Measurements from ENCODE around the gene KHDC3L.

Gene KHDC3L, protein sequence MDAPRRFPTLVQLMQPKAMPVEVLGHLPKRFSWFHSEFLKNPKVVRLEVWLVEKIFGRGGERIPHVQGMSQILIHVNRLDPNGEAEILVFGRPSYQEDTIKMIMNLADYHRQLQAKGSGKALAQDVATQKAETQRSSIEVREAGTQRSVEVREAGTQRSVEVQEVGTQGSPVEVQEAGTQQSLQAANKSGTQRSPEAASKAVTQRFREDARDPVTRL

DNA sequence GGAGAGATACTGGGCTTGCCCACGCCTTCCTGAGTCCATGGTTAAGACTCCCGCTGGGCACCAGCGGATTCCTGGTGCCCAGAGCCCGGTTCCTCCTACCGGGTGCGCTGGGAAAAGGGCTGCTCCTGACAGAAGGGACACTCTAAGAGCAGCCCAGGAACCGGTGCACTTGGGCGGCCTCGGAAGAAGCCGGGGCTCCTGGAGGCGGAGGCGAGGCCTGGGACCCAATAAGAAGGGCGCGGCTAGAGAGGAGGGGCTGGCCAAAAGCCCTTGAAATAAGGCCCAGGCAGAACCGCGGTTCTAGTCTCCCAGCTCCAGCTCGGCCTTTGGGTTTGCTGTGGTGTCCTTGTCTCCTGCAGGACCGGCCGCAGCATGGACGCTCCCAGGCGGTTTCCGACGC lies at the start of gene KHDC3L:
TSS of gene KHDC3L (plus strand) at position 301 of the 400 bp plus-strand sequence. CDS start at position 373, 72 bp downstream.
- Histone ChIP-seq H3K27ac (no peak within 1 kb of the TSS), H3K36me3 (replicated peaks) (no peaks in the 10 kb centered on the region), H3K27me3 (replicated peaks) (no peaks in the 10 kb centered on the region), H3K4me3 (ENCODE audit: low read depth, low read length) (no peak within 1 kb of the TSS)
- no peak for DNase-seq
- in situ Hi-C loops (cut with HindIII; ENCODE audit: low pct_ligation_motif_present, low sequenced_read_pairs), result no loop called here
- TF ChIP-seq, protein P1, sequence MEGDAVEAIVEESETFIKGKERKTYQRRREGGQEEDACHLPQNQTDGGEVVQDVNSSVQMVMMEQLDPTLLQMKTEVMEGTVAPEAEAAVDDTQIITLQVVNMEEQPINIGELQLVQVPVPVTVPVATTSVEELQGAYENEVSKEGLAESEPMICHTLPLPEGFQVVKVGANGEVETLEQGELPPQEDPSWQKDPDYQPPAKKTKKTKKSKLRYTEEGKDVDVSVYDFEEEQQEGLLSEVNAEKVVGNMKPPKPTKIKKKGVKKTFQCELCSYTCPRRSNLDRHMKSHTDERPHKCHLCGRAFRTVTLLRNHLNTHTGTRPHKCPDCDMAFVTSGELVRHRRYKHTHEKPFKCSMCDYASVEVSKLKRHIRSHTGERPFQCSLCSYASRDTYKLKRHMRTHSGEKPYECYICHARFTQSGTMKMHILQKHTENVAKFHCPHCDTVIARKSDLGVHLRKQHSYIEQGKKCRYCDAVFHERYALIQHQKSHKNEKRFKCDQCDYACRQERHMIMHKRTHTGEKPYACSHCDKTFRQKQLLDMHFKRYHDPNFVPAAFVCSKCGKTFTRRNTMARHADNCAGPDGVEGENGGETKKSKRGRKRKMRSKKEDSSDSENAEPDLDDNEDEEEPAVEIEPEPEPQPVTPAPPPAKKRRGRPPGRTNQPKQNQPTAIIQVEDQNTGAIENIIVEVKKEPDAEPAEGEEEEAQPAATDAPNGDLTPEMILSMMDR (IDR thresholded peaks at IDR 0.05; ENCODE audit: low read depth, low read length, missing control alignments), result no peak

DNA sequence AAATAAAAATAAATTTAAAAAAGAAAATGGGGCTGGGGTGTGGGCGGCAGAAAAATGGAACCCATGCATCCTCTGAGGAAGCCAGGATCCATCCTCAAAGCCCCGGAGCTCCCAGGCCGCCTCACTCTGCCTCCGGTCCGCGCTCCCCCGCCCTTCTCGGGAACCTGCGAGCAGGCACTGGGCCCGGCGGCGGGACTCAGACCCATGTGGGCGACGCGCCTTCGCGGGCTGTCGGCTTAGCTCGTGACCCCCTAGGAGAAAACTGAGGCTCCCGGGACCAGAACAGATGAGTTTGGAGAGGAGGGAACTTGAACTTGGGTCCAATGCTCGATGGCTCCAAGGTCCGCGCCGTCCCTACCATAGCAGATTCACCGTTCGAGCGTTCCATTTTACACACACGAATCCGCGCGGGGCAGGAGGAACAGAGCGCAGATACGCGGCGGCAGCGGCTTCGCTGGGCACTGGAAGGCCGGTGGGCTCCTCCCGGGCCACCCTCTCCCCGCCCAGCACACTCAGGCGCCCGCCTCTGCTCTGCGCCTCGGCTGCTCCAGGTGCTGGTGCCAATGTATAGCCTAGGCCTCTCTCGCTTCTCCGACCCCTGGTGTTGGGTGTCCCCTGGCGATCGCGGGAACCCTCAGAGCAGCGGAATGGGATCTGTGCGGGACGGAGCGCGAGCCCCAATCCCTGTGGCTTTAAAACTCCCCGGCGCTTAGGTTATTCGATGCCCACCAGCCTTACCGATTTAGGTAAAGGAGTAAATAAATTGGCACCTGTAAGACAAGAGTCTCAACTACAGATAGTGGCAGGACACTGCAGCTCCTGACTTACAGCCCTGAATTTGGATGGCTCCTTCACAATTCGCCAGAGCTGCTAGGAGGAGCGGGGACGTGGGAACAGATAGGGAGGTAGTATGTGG lies 47.6 kb upstream of the KHDC3L start:
- in situ Hi-C loops (cut with HindIII; ENCODE audit: low pct_ligation_motif_present, low sequenced_read_pairs), result no loop called here
- peak overlapping the region; percentile 47 for H3K4me3 ChIP-seq (ENCODE audit: low read depth, low read length)
- H3K27me3 ChIP-seq (replicated peaks), result no peaks in the 10 kb centered on the region
- no peak overlapping the region for H3K27ac ChIP-seq
- H3K36me3 ChIP-seq (replicated peaks), result no peaks in the 10 kb centered on the region
- TF ChIP-seq, protein P1 (IDR thresholded peaks at IDR 0.05; ENCODE audit: low read depth, low read length, missing control alignments), result peak; percentile 14
- DNase-seq, result no peak

DNA sequence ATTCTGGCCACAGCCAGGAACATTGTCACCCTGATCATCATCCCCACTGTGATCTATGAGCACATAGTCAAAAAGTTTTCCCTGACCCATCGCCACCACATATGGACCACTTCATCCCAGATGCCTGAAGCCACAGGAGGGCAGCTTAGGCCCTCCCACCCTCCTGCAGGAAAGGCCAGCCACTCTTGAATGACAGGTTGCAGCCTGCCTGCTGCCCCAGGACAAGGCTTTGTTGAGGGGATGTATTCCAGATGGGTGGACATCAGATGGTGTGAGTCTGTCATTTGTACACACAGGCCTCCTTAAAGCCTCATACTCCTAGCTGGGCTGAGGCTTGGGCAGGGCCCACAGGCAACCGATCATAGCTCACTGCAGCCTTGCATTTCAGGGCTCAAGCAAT lies 39.1 kb upstream of the KHDC3L start:
- H3K4me3 ChIP-seq (ENCODE audit: low read depth, low read length), result no peak overlapping the region
- no peaks in the 10 kb centered on the region for H3K36me3 ChIP-seq (replicated peaks)
- in situ Hi-C loops (cut with HindIII; ENCODE audit: low pct_ligation_motif_present, low sequenced_read_pairs), result no loop called here
- H3K27me3 ChIP-seq (replicated peaks), result no peaks in the 10 kb centered on the region
- TF ChIP-seq, protein P1 (IDR thresholded peaks at IDR 0.05; ENCODE audit: low read depth, low read length, missing control alignments), result no peak
- no peak overlapping the region for H3K27ac ChIP-seq
- no peak for DNase-seq

DNA sequence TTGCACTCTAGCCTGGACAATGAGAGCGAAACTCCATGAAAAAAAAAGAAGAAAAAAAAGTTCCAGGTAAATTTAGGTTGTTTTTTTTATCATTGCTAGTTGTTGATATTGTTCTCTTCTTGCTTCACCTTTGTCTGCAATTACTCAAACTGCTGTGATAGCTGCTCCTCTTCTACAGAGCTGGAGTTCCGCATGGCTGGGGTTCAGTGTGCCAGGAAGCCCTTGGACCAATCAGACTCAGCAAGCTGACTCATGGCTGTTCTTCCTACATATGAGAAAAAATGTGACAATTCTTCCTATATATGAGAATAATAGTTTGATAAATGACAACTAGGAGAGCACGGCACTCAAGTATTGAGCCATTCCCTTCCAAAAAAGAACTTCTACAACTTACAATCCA lies 36.8 kb upstream of the KHDC3L start:
- Histone ChIP-seq H3K36me3 (replicated peaks) (no peaks in the 10 kb centered on the region), H3K27ac (no peak overlapping the region), H3K4me3 (ENCODE audit: low read depth, low read length) (no peak overlapping the region), H3K27me3 (replicated peaks) (no peaks in the 10 kb centered on the region)
- TF ChIP-seq, protein P1 (IDR thresholded peaks at IDR 0.05; ENCODE audit: low read depth, low read length, missing control alignments), result no peak
- in situ Hi-C loops (cut with HindIII; ENCODE audit: low pct_ligation_motif_present, low sequenced_read_pairs), result no loop called here
- no peak for DNase-seq

DNA sequence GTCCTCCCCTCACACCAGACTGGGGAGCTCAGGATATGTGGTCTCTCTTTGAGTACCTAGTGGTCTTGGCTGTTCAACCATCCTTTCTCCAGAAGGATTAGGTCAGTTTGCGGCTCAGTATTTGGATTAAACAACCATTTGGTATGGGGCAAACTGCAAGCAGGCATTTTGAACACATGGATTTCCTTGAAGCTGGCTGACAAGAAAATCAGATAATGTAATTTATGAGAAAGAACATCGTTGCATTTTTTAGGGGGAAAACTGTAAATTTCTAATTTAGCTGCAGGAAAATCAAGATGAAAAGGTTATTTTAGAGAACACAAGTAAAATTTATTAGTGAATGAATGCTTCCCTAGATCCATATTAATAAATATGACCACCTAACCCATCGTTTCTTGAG lies 33.7 kb upstream of the KHDC3L start:
- no peak overlapping the region for H3K4me3 ChIP-seq (ENCODE audit: low read depth, low read length)
- no peak overlapping the region for H3K27ac ChIP-seq
- no peaks in the 10 kb centered on the region for H3K36me3 ChIP-seq (replicated peaks)
- H3K27me3 ChIP-seq (replicated peaks), result no peaks in the 10 kb centered on the region
- TF ChIP-seq, protein P1 (IDR thresholded peaks at IDR 0.05; ENCODE audit: low read depth, low read length, missing control alignments), result no peak
- in situ Hi-C loops (cut with HindIII; ENCODE audit: low pct_ligation_motif_present, low sequenced_read_pairs), result no loop called here
- DNase-seq, result no peak
